Thyroid gland (tissue), 4 donors: ENCODE data around the gene POLR1A. TPM values are rescaled to one million over a fixed set of nuclear protein-coding genes. Genes with fewer than 3 reads are reported as not detected.
"Not testable (repeated sequence)": the region's sequence is repeated elsewhere in the genome, so short reads cannot be mapped to it uniquely, and the experiment has no call there.

Experiments used
- DNase-seq, 2 donors: peaks; one replicate each; pipeline ENCODE4 v3.0.0-alpha.2; 2019
- H3K27ac ChIP-seq, 3 donors: fragments of 200-600 bp; sonication (generic); 1 replicate in 2 of 3; 2 replicates in 1 of 3; pipeline ENCODE4 v1.5.1; 2016 to 2019; ENCODE audit warnings: mild to moderate bottlenecking in 1 of 3, moderate library complexity in 1 of 3
- H3K27me3 ChIP-seq: fragments of 200-600 bp; sonication (generic); one replicate; pipeline ENCODE4 v1.5.1; 2019
- H3K36me3 ChIP-seq, 2 donors: fragments of 200-600 bp; sonication (generic); one replicate each; pipeline ENCODE4 v1.5.1; 2016 to 2019
- H3K4me1 ChIP-seq, 2 donors: fragments of 200-600 bp; sonication (generic); one replicate each; pipeline ENCODE4 v1.5.1; 2017 to 2019
- H3K4me3 ChIP-seq, 3 donors: fragments of 200-600 bp; sonication (generic); replicated peaks in 1 of 3; 1 replicate in 2 of 3; 2 replicates in 1 of 3; pipeline ENCODE4 v1.5.1; 2016; ENCODE audit warnings: mild to moderate bottlenecking in 1 of 3
- H3K9me3 ChIP-seq: fragments of 200-600 bp; sonication (generic); one replicate; pipeline ENCODE4 v1.5.1; 2017
- CTCF ChIP-seq, 6 experiments: fragments of 200-600 bp in 3 of 6; fragments of 450-650 bp in 3 of 6; sonication (generic) in 3 of 6; IDR thresholded peaks; one replicate each; pipeline ENCODE4 v1.5.1; 2016 to 2019; ENCODE audit warnings: antibody characterized with exemption in 6 of 6, mild to moderate bottlenecking in 2 of 6, inconsistent platforms in 1 of 6, moderate library complexity in 1 of 6
- POLR2A ChIP-seq, 2 donors: fragments of 450-650 bp; IDR thresholded peaks; one replicate each; pipeline ENCODE4 v1.6.1; 2017; ENCODE audit warnings: antibody characterized with exemption in 2 of 2, mild to moderate bottlenecking in 2 of 2, moderate library complexity in 1 of 2
- WGBS, 2 donors: methylation state at CpG; one replicate each; pipeline ENCODE4 v1.1.5; 2017; 5-methylcytosine and 5-hydroxymethylcytosine counted together
- intact Hi-C: fragments of 100-400 bp; cut with DNase I; formaldehyde crosslinking; loops from one replicate; pipeline ENCODE4 v1.15.1; 2023
- total RNA-seq, 4 donors: library from RNA; depleted of rRNA; stranded (reverse); fragments of >200 nt; gene quantifications; one replicate each; pipeline ENCODE4 v1.2.3, GENCODE V29; 2016

The POLR1A gene
- total RNA-seq, 4 donors from 2014 or later, result 13.5 to 32.6 (median 24.1) TPM

DNA sequence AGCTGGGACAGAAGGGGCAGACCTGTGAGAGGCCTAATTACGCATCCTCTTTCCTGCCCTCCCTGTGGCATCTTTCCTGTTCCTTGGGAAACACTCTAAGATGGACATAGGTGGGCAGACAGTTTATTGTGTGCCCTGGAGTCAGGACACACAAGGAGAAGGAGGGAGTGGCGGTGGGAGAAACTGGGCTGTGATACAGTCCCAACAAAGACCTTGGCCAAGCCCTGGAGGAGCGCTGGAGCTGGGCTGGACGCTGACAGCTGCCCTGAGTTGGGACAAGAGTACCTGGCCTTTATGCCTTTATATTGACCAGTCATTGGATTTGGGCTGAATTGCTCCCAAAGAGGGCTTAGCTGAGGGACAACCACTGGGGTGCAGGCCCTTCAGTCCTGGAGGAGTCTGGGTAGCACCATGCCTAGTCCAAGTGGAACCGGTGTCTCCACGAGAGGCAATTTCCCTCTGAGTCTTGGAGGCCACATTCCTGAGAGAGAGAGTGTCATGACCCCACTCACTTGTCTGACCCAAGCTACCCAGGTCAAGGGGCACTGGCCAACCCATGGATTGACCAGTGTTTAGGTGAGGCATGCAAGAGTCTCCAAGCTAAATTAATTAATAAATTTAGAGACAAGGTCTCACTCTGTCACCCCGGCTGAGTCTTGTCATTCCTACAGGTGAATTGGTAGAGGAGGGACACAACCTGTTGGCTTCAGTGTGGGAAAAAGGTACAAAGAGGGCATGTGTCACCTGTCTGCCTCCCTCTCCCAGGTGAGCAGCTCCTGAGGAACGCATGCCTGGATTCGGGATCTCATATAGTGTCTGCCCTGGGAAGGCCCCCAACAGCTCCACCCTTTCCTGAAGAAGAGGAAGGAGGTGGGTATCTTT is 109.8 kb downstream of the POLR1A start:
- peaks cover 69 to 76% of the 10 kb centered on the region in 2 donors for H3K4me1 ChIP-seq
- WGBS, 2 donors, result 85 to 98% methylated on average over 9 of the region's 9 CpGs
- TF ChIP-seq CTCF (IDR thresholded peaks at IDR 0.05), result no peak
- no peak for TF ChIP-seq POLR2A (IDR thresholded peaks at IDR 0.05)
- no peaks in the 10 kb centered on the region for H3K36me3 ChIP-seq
- no peaks in the 10 kb centered on the region for H3K9me3 ChIP-seq
- H3K27ac ChIP-seq, result peak overlapping the region; percentile 95 to 99 (median 98)
- H3K27me3 ChIP-seq, result no peaks in the 10 kb centered on the region
- intact Hi-C loops, result loop anchor here (10.0 kb wide), 1 partner anchor 91 kb away; no protein-coding TSS in a partner anchor
- no peak overlapping the region for H3K4me3 ChIP-seq
- DNase-seq, result no peak

DNA sequence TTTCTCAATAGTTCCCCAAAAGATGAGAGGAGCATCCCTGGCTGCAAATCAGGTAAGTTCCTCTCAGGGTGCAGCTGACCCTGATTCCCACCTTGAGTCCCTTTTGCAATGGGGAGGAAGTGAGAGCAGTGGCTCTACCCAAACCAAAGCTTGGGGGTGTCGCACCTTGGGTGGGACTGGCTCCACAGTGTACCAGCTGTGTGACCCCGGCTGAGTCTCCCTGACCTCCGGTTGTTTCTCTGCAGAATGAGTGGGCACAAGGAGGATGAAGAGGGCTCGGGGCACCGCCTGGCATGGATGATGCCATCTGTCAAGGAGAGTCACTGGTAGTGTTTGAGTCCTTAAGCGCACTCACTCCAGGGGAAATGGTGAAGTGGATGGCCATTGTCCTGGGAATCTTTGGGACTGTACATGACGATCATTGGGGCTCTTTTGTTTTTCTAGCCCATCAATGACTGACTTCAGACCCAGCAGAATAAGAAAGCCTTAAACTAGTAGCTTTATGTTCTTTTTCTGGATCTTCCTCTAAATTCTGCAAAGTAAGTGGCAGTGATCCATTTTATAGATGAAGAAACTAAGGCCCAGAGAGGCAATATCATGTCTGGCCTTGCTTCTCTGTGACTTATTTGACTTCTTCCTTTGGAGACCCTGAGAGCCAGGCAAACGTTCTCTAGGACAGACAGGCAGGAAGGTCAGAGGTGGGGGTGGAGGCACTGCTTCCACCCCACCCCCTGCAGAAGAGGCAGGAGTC is 110.6 kb downstream of the POLR1A start:
- no peak for TF ChIP-seq POLR2A (IDR thresholded peaks at IDR 0.05)
- TF ChIP-seq CTCF (IDR thresholded peaks at IDR 0.05), result no peak
- Histone ChIP-seq H3K27ac (peak overlapping the region; percentile 80 to 98 (median 95)), H3K4me1 (peaks cover 63 to 68% of the 10 kb centered on the region in 2 donors), H3K27me3 (no peaks in the 10 kb centered on the region), H3K36me3 (no peaks in the 10 kb centered on the region), H3K9me3 (no peaks in the 10 kb centered on the region), H3K4me3 (no peak overlapping the region)
- DNase-seq, result no peak
- intact Hi-C loops, result loop anchor here (10.0 kb wide), 1 partner anchor 90 kb away; no protein-coding TSS in a partner anchor
- WGBS, 2 donors, result 82 to 85% methylated on average over 8 of the region's 8 CpGs

GRCh38 chr2:85994421-85994777 is 111.3 kb downstream of the POLR1A start:
- Histone ChIP-seq H3K36me3 (no peaks in the 10 kb centered on the region), H3K27ac (peak overlapping the region; percentile 80 to 98 (median 95)), H3K4me3 (no peak overlapping the region), H3K27me3 (no peaks in the 10 kb centered on the region), H3K9me3 (no peaks in the 10 kb centered on the region), H3K4me1 (peaks cover 56 to 62% of the 10 kb centered on the region in 2 donors)
- intact Hi-C loops, result loop anchor here (10.0 kb wide), 1 partner anchor 90 kb away; no protein-coding TSS in a partner anchor
- no peak for DNase-seq
- TF ChIP-seq POLR2A (IDR thresholded peaks at IDR 0.05), result no peak
- no peak for TF ChIP-seq CTCF (IDR thresholded peaks at IDR 0.05)
- WGBS, 2 donors, result 74 to 91% methylated on average over 3 of the region's 3 CpGs

DNA sequence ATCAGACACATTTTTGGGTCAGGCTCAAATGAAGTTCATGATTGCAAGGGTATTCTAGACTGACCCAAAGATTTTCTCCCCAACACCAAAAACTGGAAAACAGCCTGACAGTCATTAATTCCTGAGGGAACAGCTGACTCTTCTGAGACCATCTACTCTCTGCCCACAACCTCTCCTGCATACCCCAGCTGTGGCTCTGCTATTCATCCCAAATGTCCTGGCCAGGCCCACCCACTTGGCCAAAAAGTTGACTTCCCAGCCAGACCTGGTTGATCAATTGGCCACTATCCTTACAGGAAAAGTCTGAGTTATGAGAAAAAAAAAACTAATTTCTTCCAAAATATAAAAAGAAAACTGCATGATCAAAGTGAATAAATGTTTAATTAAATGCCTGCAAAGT is 113.1 kb downstream of the POLR1A start:
- Histone ChIP-seq H3K27me3 (no peaks in the 10 kb centered on the region), H3K4me3 (no peak overlapping the region), H3K4me1 (peaks cover 38 to 44% of the 10 kb centered on the region in 2 donors), H3K36me3 (no peaks in the 10 kb centered on the region), H3K27ac (no peak overlapping the region), H3K9me3 (no peaks in the 10 kb centered on the region)
- intact Hi-C loops, result loop anchor here (10.0 kb wide), 1 partner anchor 88 kb away; no protein-coding TSS in a partner anchor
- DNase-seq, result no peak
- TF ChIP-seq CTCF (IDR thresholded peaks at IDR 0.05) (no peak), POLR2A (IDR thresholded peaks at IDR 0.05) (no peak)

GRCh38 chr2:85992053-85992452 is 113.6 kb downstream of the POLR1A start:
- H3K27me3 ChIP-seq, H3K36me3 ChIP-seq, DNase-seq, H3K4me3 ChIP-seq, H3K27ac ChIP-seq, H3K9me3 ChIP-seq: not testable (repeated sequence)
- intact Hi-C loops, result loop anchor here (10.0 kb wide), 1 partner anchor 87 kb away; no protein-coding TSS in a partner anchor
- WGBS, 2 donors, result 97 to 98% methylated on average over 9 of the region's 9 CpGs
- peaks cover 33 to 38% of the 10 kb centered on the region in 2 donors for H3K4me1 ChIP-seq
